Measurements from ENCODE around the gene AGER. TPM values are rescaled to one million over a fixed set of nuclear protein-coding genes. Genes with fewer than 3 reads are reported as not detected.
A peak's percentile ranks its signal among the peaks of the same experiment; 100 is the strongest.
"Not testable (repeated sequence)": the region's sequence is repeated elsewhere in the genome, so short reads cannot be mapped to it uniquely, and the experiment has no call there.

AGER gene
- total and polyA plus RNA-seq, 8 donors: 68.0 to 616 (median 93.8) TPM

DNA sequence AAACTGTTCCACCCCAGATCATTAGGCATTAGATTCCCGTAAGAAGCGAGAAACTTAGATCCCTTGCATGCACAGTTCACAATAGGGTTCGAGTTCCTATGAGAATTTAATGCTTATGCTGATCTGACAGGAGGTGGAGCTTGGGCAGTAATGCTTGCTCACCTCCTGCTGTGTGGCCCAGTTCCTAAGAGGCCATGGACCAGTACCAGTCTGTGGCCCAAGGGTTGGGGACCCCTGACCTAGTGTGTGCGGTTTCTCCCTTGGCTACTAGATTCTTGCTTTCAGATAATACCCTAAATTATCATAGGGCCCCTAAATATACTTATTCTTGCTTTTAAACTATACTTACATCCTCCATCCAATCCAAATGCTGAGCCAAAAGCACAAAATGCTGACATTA, 10.3 kb upstream of the AGER start:
- Histone ChIP-seq H3K4me3 (peak overlapping the region in 1 of 2 donors; percentile 66), H3K27me3 (no peaks in the 10 kb centered on the region), H3K36me3 (no peaks in the 10 kb centered on the region), H3K27ac (peak overlapping the region; percentile 93 to 100), H3K4me1 (peaks cover 26 to 71% of the 10 kb centered on the region in 2 donors), H3K9me3 (no peaks in the 10 kb centered on the region)
- DNase-seq (no peak), ATAC-seq (no peak)
- TF ChIP-seq, protein P1, sequence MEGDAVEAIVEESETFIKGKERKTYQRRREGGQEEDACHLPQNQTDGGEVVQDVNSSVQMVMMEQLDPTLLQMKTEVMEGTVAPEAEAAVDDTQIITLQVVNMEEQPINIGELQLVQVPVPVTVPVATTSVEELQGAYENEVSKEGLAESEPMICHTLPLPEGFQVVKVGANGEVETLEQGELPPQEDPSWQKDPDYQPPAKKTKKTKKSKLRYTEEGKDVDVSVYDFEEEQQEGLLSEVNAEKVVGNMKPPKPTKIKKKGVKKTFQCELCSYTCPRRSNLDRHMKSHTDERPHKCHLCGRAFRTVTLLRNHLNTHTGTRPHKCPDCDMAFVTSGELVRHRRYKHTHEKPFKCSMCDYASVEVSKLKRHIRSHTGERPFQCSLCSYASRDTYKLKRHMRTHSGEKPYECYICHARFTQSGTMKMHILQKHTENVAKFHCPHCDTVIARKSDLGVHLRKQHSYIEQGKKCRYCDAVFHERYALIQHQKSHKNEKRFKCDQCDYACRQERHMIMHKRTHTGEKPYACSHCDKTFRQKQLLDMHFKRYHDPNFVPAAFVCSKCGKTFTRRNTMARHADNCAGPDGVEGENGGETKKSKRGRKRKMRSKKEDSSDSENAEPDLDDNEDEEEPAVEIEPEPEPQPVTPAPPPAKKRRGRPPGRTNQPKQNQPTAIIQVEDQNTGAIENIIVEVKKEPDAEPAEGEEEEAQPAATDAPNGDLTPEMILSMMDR (IDR thresholded peaks at IDR 0.05): no peak
- intact Hi-C loops (cut with DNase I): no loop called here

DNA sequence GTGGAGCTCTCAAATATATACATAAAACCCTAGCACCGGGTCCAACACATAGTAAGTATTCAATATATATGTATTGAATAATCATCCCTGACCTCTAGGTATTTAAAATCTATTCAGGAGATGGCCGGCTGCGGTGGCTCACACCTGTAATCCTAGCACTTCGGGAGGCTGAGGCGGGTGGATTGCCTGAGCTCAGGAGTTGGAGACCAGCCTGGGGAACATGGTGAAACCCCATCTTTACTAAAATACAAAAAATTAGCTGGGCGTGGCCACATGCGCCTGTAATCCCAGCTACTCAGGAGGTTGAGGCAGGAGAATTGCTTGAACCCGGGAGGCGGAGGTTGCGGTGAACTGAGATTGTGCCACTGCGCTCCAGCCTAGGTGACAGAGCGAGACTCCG, 9.0 kb upstream of the AGER start:
- H3K9me3 ChIP-seq; intact Hi-C loops (cut with DNase I); H3K36me3 ChIP-seq; ATAC-seq; DNase-seq; H3K27me3 ChIP-seq: not testable (repeated sequence)
- Histone ChIP-seq H3K4me1 (peaks cover 26 to 84% of the 10 kb centered on the region in 2 donors), H3K4me3 (peak overlapping the region in 1 of 2 donors; percentile 78), H3K27ac (peak overlapping the region; percentile 95 to 100)

DNA sequence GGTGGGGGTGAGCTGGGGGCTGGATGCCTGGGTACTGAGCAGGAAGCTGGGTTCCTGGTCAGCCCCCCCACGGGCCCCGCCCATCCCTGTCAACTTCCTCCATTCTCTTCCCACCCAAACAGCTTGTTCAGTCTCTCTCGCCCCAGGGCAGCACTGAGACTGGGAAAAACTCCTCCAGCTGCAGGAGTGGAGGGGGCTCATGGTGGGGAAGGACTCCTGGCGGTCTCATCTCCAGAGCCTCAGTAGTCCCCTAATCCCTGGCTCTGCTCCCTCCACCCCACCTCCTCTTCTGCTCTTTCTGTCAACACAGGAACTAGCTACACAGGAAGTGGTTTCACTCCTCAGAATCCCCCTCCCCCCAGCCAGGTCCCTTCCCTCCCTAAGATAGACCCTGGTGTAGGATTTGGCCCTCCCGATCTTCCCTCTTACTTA, 8.6 kb upstream of the AGER start, which contains the start of gene GPSM3:
TSS of gene GPSM3 (minus strand) at position 36 of the 432 bp plus-strand sequence. CDS start 130 bp downstream, outside the sequence.
- Histone ChIP-seq H3K27ac (peak within 1 kb of the TSS; percentile 95 to 100), H3K4me3 (peak within 1 kb of the TSS; percentile 21 to 78), H3K4me1 (peaks cover 26 to 84% of the 10 kb centered on the region in 2 donors), H3K36me3 (peaks cover 0 to 9% of the 10 kb centered on the region in 2 donors), H3K27me3 (no peaks in the 10 kb centered on the region), H3K9me3 (no peaks in the 10 kb centered on the region)
- no peak for ATAC-seq
- TF ChIP-seq, protein P1 (IDR thresholded peaks at IDR 0.05): no peak
- intact Hi-C loops (cut with DNase I): no loop called here
- peak in 3 of 4 donors; percentile 50 to 92 (median 78) for DNase-seq

DNA sequence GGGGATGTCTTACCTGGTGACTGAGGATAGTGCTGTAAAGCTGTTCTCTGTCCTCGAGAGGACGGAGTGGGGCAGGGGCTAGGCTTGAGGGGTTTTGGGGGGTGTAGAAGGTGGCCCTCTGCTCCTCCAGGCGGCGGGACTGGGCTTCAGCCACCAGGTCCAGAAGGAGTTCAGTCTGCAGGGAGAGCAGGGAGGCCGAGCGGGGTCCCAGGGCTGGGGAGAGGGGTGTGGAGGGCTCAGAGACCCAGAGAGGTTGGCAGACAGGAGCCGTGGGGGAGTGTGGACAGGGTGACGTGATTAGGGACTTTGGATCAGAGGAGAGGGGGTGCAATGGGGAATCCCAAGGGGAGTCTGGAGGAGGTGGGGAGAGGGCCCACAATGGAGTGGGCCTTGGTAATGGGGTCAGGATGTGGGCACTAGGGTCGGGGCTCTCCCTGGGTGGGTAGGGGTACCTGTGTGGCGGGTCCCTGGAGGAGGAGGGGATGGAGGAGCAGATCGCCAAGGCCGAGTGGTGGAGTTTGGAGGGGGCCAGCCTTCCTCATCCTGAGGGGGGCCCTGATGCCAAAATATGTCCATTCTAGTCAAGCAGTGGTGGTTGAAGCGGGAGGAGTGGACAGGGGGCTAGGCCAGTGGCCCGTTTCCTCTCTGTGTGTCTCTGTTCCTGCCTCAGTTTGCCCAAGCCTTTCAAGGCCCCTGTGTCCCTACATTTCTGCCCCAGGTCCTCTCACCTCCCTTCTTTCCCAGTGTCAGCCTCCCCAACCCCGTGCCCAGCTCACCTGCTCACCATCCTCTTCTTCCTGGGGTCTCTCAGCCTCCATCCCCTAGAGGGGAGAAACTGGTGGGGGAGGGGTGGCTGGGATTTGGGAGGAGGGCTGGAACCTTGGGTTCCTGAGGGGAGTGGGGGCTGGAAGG, 7.9 kb upstream of the AGER start:
- H3K27me3 ChIP-seq: no peaks in the 10 kb centered on the region
- peaks cover 21 to 84% of the 10 kb centered on the region in 2 donors for H3K4me1 ChIP-seq
- TF ChIP-seq, protein P1 (IDR thresholded peaks at IDR 0.05): no peak
- DNase-seq (no peak), ATAC-seq (no peak)
- H3K9me3 ChIP-seq: no peaks in the 10 kb centered on the region
- H3K36me3 ChIP-seq: peaks cover 0 to 16% of the 10 kb centered on the region in 2 donors
- intact Hi-C loops (cut with DNase I): no loop called here
- peak overlapping the region; percentile 21 to 78 for H3K4me3 ChIP-seq
- peak overlapping the region; percentile 95 to 100 for H3K27ac ChIP-seq

DNA sequence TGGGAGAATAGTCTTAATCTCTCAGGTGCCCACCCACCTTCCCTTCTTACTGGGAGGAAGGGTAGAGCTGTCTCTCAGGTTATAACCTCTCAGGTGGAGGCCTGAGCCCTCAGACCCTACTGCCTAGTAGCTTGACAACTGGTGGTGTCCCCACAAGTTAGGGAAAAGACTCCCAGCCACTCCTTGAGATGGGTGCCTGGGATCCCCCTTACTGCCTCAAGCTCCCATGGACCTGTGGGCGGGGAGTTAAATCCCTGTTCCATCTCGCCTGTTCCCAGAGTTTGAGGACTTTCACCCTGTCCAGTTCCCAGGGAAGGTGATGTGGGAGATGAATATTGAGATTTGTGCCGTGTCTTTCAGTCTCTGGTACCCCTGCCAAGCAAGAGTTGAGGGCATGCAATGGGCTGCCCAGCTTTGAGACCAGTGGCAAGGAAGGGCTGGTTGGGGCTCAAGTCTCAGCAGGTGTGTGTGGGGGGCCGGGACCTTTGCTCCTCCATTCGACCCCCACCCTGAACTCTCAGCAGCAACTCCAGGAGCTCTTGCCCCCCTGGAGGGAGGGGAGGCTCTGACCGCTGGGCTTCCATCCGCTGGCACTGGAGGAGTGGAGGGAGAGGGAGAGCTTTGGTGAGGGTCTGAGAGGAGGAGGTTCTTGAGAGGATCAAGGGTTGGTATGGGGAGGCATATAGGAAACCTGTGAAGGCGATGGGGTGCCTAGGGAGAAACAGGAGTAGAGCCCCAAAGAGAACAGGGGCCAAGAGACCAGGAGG, 7.0 kb upstream of the AGER start:
- TF ChIP-seq, protein P1 (IDR thresholded peaks at IDR 0.05): no peak
- DNase-seq (no peak), ATAC-seq (no peak)
- Histone ChIP-seq H3K27ac (peak overlapping the region; percentile 95 to 100), H3K36me3 (peaks cover 0 to 24% of the 10 kb centered on the region in 2 donors), H3K27me3 (no peaks in the 10 kb centered on the region), H3K9me3 (no peaks in the 10 kb centered on the region), H3K4me1 (peaks cover 17 to 85% of the 10 kb centered on the region in 2 donors), H3K4me3 (peak overlapping the region in 1 of 2 donors; percentile 78)
- intact Hi-C loops (cut with DNase I): no loop called here
